Germinal center (tissue), 1 donor: ENCODE measurements around the gene TOP2B.

Experiments used
- DNase-seq: peaks from one replicate; pipeline ENCODE4 v3.0.0; 2012; ENCODE audit warnings: mixed read lengths, low spot score

The TOP2B gene

GRCh38 chr3:25665315-25666280 lies 891 bp upstream of the TOP2B start:
- DNase-seq = peak; percentile 68

GRCh38 chr3:25663869-25664811 lies 567 bp downstream of the TOP2B start:
- peak; percentile 59 for DNase-seq

GRCh38 chr3:25663347-25663868 lies 1.3 kb downstream of the TOP2B start:
- DNase-seq = peak; percentile 30

- no peak for DNase-seq
These were observed 1.9 kb downstream of the TOP2B start for GRCh38 chr3:25662736-25663320.

GRCh38 chr3:25661694-25662437 lies 2.8 kb downstream of the TOP2B start:
- DNase-seq = no peak

- no peak for DNase-seq
These were observed 5.9 kb downstream of the TOP2B start for GRCh38 chr3:25658836-25659235.

GRCh38 chr3:25657293-25657692 lies 7.4 kb downstream of the TOP2B start:
- DNase-seq = no peak

- DNase-seq = no peak
These were observed 9.0 kb downstream of the TOP2B start for GRCh38 chr3:25655659-25656058.

- DNase-seq = no peak
These were observed 10.1 kb downstream of the TOP2B start for GRCh38 chr3:25654576-25654975.

- no peak for DNase-seq
These were observed 11.4 kb downstream of the TOP2B start for GRCh38 chr3:25653322-25653721.

- DNase-seq = no peak
These were observed 11.8 kb downstream of the TOP2B start for GRCh38 chr3:25652921-25653320.

- DNase-seq = no peak
These were observed 15.5 kb downstream of the TOP2B start for GRCh38 chr3:25648925-25649830.

GRCh38 chr3:25648107-25648535 lies 16.6 kb downstream of the TOP2B start:
- DNase-seq = peak; percentile 66

GRCh38 chr3:25635038-25635437 lies 29.7 kb downstream of the TOP2B start:
- DNase-seq = no peak

- DNase-seq = no peak
These were observed 30.8 kb downstream of the TOP2B start for GRCh38 chr3:25633919-25634318.

- DNase-seq = no peak
These were observed 32.7 kb downstream of the TOP2B start for GRCh38 chr3:25631989-25632388.

- DNase-seq = no peak
These were observed 43.6 kb downstream of the TOP2B start for GRCh38 chr3:25621087-25621486.

- no peak for DNase-seq
These were observed 44.2 kb downstream of the TOP2B start for GRCh38 chr3:25620493-25620892.

GRCh38 chr3:25619382-25619781 lies 45.3 kb downstream of the TOP2B start:
- DNase-seq = no peak

- no peak for DNase-seq
These were observed 46.7 kb downstream of the TOP2B start for GRCh38 chr3:25618028-25618427.
